Astrocyte (in vitro differentiated cells and primary cell): Measurements from ENCODE around the gene TUBA4B. TPM values are rescaled to one million over a fixed set of nuclear protein-coding genes. Genes with fewer than 3 reads are reported as not detected.

Experiments used
- DNase-seq: peaks from one replicate; pipeline ENCODE4 v3.0.0-alpha.2; 2010; ENCODE audit warnings: low read depth
- FAIRE-seq: peaks from 2 replicates; lab custom pipeline; 2011; peaks lifted over from hg19 to GRCh38; lab: Jason Lieb, UNC
- H2AFZ ChIP-seq: 2 replicates; pipeline ENCODE4 v1.6.0; 2012; ENCODE audit warnings: low read depth, low read length, inconsistent platforms
- H3K27ac ChIP-seq: 2 replicates; pipeline ENCODE4 v1.5.1; 2011; ENCODE audit warnings: low read depth, low read length, inconsistent platforms
- H3K27me3 ChIP-seq: 2 replicates; pipeline ENCODE4 v1.6.0; 2011; ENCODE audit warnings: low read length, inconsistent platforms; ENCODE audit not compliant: insufficient read depth
- H3K36me3 ChIP-seq: 2 replicates; pipeline ENCODE4 v1.5.1; 2011; ENCODE audit warnings: low read length, inconsistent platforms; ENCODE audit not compliant: insufficient read depth
- H3K4me1 ChIP-seq: 2 replicates; pipeline ENCODE4 v1.5.1; 2011; ENCODE audit warnings: low read length, inconsistent platforms; ENCODE audit not compliant: insufficient read depth
- H3K4me2 ChIP-seq: 2 replicates; pipeline ENCODE4 v1.6.0; 2012; ENCODE audit warnings: low read length, inconsistent platforms
- H3K4me3 ChIP-seq: 2 replicates; pipeline ENCODE4 v1.5.1; 2011; ENCODE audit warnings: low read depth, mild to moderate bottlenecking, low read length, inconsistent platforms; ENCODE audit not compliant: insufficient read depth
- H3K79me2 ChIP-seq: 2 replicates; pipeline ENCODE4 v1.6.0; 2012; ENCODE audit warnings: mild to moderate bottlenecking, low read length, inconsistent platforms; ENCODE audit not compliant: insufficient read depth
- H3K9ac ChIP-seq: 2 replicates; pipeline ENCODE4 v1.6.0; 2012; ENCODE audit warnings: mild to moderate bottlenecking, low read length, inconsistent platforms
- H3K9me3 ChIP-seq: 2 replicates; pipeline ENCODE4 v1.5.1; 2012; ENCODE audit warnings: low read depth, mild to moderate bottlenecking, low read length, inconsistent platforms; ENCODE audit not compliant: insufficient read depth
- H4K20me1 ChIP-seq: 2 replicates; pipeline ENCODE4 v1.6.0; 2012; ENCODE audit warnings: low read length, inconsistent platforms; ENCODE audit not compliant: insufficient read depth
- H3K27ac Mint-ChIP-seq: one replicate; pipeline ENCODE4 v1.8.0; 2021; ENCODE audit warnings: mild to moderate bottlenecking, mixed read lengths; ENCODE audit not compliant: unreplicated experiment
- H3K27me3 Mint-ChIP-seq: one replicate; pipeline ENCODE4 v1.8.0; 2021; ENCODE audit warnings: low read depth, mixed read lengths; ENCODE audit not compliant: unreplicated experiment
- H3K36me3 Mint-ChIP-seq: one replicate; pipeline ENCODE4 v1.8.0; 2021; ENCODE audit warnings: low read depth, mixed read lengths; ENCODE audit not compliant: unreplicated experiment
- H3K4me1 Mint-ChIP-seq: one replicate; pipeline ENCODE4 v1.8.0; 2021; ENCODE audit warnings: low read depth, mixed read lengths; ENCODE audit not compliant: unreplicated experiment
- H3K4me3 Mint-ChIP-seq: one replicate; pipeline ENCODE4 v1.8.0; 2021; ENCODE audit warnings: mild to moderate bottlenecking, moderate library complexity, mixed read lengths; ENCODE audit not compliant: unreplicated experiment
- H3K9me3 Mint-ChIP-seq: one replicate; pipeline ENCODE4 v1.8.0; 2021; ENCODE audit warnings: mild to moderate bottlenecking, mixed read lengths; ENCODE audit not compliant: unreplicated experiment
- EZH2 ChIP-seq: IDR thresholded peaks from 2 replicates; pipeline ENCODE4 v1.6.1; 2012; ENCODE audit warnings: mild to moderate bottlenecking, low read length, inconsistent platforms; ENCODE audit not compliant: insufficient read depth
- total RNA-seq: library from RNA; stranded (reverse); gene quantifications from 2 replicates; pipeline ENCODE4 v1.2.1, GENCODE V29; 2021
- TF ChIP-seq, protein P1 (sequence below): IDR thresholded peaks from 2 replicates; pipeline ENCODE4 v1.5.1; 2011; ENCODE audit warnings: low read depth, mild to moderate bottlenecking, inconsistent platforms, low read length, moderate library complexity; ENCODE audit not compliant: insufficient read depth

Gene TUBA4B
- total RNA-seq, 1 donor from 2014 or later: not detected

DNA sequence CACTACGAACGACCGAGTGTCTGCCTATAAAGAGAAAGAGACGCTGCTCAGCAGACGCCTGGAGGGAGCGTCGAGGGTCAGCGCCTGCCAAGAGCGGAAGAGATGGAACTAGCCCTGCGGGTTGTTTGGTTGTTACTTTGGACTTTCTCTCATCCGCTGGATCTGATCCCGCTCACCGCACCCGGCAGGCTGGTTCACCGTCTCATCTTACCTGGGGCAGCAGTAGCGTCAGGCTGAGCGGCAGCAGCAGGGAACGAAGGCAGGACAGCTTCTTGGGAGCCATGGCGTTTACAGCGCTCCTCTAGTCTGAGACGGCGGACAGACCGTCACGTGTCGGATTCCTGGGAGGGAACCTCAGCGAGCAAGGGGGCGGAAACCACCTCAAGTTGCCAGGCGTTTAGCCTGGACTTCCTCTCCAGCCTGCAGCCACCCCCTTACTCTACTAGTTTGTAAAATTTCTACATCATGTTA is 9.7 kb upstream of the TUBA4B start:
- Mint-ChIP-seq H3K4me3 (no peak overlapping the region), H3K27me3 (no peaks in the 10 kb centered on the region), H3K27ac (no peak overlapping the region), H3K4me1 (peaks cover 7% of the 10 kb centered on the region), H3K36me3 (peaks cover 5% of the 10 kb centered on the region), H3K9me3 (no peaks in the 10 kb centered on the region)
- no peak for FAIRE-seq
- H3K9ac ChIP-seq: no peak overlapping the region
- H3K4me1 ChIP-seq: peaks cover 15% of the 10 kb centered on the region
- H3K27me3 ChIP-seq: no peaks in the 10 kb centered on the region
- TF ChIP-seq EZH2: no peak
- TF ChIP-seq, protein P1, sequence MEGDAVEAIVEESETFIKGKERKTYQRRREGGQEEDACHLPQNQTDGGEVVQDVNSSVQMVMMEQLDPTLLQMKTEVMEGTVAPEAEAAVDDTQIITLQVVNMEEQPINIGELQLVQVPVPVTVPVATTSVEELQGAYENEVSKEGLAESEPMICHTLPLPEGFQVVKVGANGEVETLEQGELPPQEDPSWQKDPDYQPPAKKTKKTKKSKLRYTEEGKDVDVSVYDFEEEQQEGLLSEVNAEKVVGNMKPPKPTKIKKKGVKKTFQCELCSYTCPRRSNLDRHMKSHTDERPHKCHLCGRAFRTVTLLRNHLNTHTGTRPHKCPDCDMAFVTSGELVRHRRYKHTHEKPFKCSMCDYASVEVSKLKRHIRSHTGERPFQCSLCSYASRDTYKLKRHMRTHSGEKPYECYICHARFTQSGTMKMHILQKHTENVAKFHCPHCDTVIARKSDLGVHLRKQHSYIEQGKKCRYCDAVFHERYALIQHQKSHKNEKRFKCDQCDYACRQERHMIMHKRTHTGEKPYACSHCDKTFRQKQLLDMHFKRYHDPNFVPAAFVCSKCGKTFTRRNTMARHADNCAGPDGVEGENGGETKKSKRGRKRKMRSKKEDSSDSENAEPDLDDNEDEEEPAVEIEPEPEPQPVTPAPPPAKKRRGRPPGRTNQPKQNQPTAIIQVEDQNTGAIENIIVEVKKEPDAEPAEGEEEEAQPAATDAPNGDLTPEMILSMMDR: no peak
- peaks cover 5% of the 10 kb centered on the region for H3K36me3 ChIP-seq
- DNase-seq: no peak
- no peak overlapping the region for H2AFZ ChIP-seq
- no peak overlapping the region for H3K4me3 ChIP-seq
- no peak overlapping the region for H3K4me2 ChIP-seq
- H3K79me2 ChIP-seq: peaks cover 29% of the 10 kb centered on the region
- no peaks in the 10 kb centered on the region for H3K9me3 ChIP-seq
- no peaks in the 10 kb centered on the region for H4K20me1 ChIP-seq
- H3K27ac ChIP-seq: no peak overlapping the region

DNA sequence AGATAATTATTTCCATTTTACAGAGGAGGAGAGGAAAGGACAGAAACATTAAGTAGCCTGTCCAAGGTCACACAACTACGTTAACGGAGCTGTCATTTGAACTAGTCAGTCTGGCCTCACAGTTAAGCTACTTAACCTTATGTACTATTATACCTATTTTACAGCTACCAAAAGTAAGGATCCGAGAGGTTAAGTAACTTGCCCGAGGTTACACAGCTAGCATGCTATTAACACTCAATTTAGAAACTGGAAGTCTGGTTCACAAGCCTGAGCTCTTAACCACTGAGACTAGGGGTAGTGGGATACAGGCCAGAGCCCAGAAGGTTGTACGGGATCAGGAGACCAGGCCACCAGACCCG is 8.3 kb upstream of the TUBA4B start:
- peak overlapping the region; percentile 95 for H3K27ac ChIP-seq
- H3K9ac ChIP-seq: peak overlapping the region; percentile 97
- H2AFZ ChIP-seq: peak overlapping the region; percentile 83
- peak overlapping the region; percentile 95 for H3K27ac Mint-ChIP-seq
- peaks cover 4% of the 10 kb centered on the region for H3K36me3 Mint-ChIP-seq
- peak overlapping the region; percentile 96 for H3K4me3 Mint-ChIP-seq
- H3K79me2 ChIP-seq: peaks cover 29% of the 10 kb centered on the region
- H3K4me1 ChIP-seq: peaks cover 25% of the 10 kb centered on the region
- peaks cover 1% of the 10 kb centered on the region for H4K20me1 ChIP-seq
- no peaks in the 10 kb centered on the region for H3K9me3 ChIP-seq
- no peaks in the 10 kb centered on the region for H3K27me3 ChIP-seq
- H3K4me1 Mint-ChIP-seq: peaks cover 20% of the 10 kb centered on the region
- H3K27me3 Mint-ChIP-seq: no peaks in the 10 kb centered on the region
- DNase-seq (no peak), FAIRE-seq (no peak)
- no peak for TF ChIP-seq EZH2
- TF ChIP-seq, protein P1: no peak
- no peaks in the 10 kb centered on the region for H3K9me3 Mint-ChIP-seq
- no peaks in the 10 kb centered on the region for H3K36me3 ChIP-seq
- H3K4me2 ChIP-seq: peak overlapping the region; percentile 100
- peak overlapping the region; percentile 94 for H3K4me3 ChIP-seq

- peak within 1 kb of the TSS; percentile 94 for H3K4me3 ChIP-seq
- FAIRE-seq (no peak), DNase-seq (peak; percentile 83)
- Mint-ChIP-seq H3K27ac (peak within 1 kb of the TSS; percentile 99), H3K9me3 (no peaks in the 10 kb centered on the region), H3K4me1 (peaks cover 22% of the 10 kb centered on the region), H3K27me3 (no peaks in the 10 kb centered on the region), H3K4me3 (peak within 1 kb of the TSS; percentile 96), H3K36me3 (peaks cover 4% of the 10 kb centered on the region)
- peak within 1 kb of the TSS; percentile 95 for H3K27ac ChIP-seq
- TF ChIP-seq EZH2: no peak
- TF ChIP-seq, protein P1: no peak
- H3K9me3 ChIP-seq: no peaks in the 10 kb centered on the region
- H4K20me1 ChIP-seq: peaks cover 4% of the 10 kb centered on the region
- no peaks in the 10 kb centered on the region for H3K27me3 ChIP-seq
- H3K9ac ChIP-seq: peak within 1 kb of the TSS; percentile 97
- H3K79me2 ChIP-seq: peaks cover 29% of the 10 kb centered on the region
- peak within 1 kb of the TSS; percentile 83 for H2AFZ ChIP-seq
- peak within 1 kb of the TSS; percentile 100 for H3K4me2 ChIP-seq
- H3K36me3 ChIP-seq: no peaks in the 10 kb centered on the region
- peaks cover 29% of the 10 kb centered on the region for H3K4me1 ChIP-seq
Observed at GRCh38 chr2:219245148-219245898, 7.7 kb upstream of the TUBA4B start, which contains the start of the genes GLB1L and STK16. TSS of gene GLB1L (minus strand) at chr2:219245444. CDS start at chr2:219243573, 1,871 bp downstream. TSS of gene STK16 (plus strand) at chr2:219245479. CDS start at chr2:219246000, 521 bp downstream.
